HepG2 (cell line): ENCODE data around the gene SSBP4. TPM values are rescaled to one million over a fixed set of nuclear protein-coding genes. Genes with fewer than 3 reads are reported as not detected.

Experiments used
- CHD4 ChIP-seq: fragments of 200-600 bp; sonication (generic); IDR thresholded peaks from 2 replicates; pipeline ENCODE4 v1.7.0; 2017; ENCODE audit warnings: mild to moderate bottlenecking, low read length, borderline replicate concordance
- ELF1 ChIP-seq: sonication (generic); formaldehyde crosslinking; IDR thresholded peaks from 2 replicates; pipeline ENCODE4 v1.4.0; 2020; ENCODE audit warnings: missing genetic modification reagents
- GTF2F1 ChIP-seq: fragments of 150-350 bp; IDR thresholded peaks from 2 replicates; pipeline ENCODE4 v1.6.1; 2014; ENCODE audit warnings: low read length
- KMT2B ChIP-seq: IDR thresholded peaks from 2 replicates; pipeline ENCODE4 v1.6.1; 2016; ENCODE audit warnings: missing genetic modification reagents, missing compliant biosample characterization
- SMARCC2 ChIP-seq: fragments of 450-650 bp; IDR thresholded peaks from 2 replicates; pipeline ENCODE4 v1.6.1; 2017; ENCODE audit warnings: antibody characterized with exemption, mild to moderate bottlenecking
- TP53 ChIP-seq: sonication (generic); formaldehyde crosslinking; conservative IDR thresholded peaks from 2 replicates; pipeline ENCODE4 v1.4.0; 2020; ENCODE audit warnings: missing genetic modification reagents
- ZNF274 ChIP-seq: sonication (generic); formaldehyde crosslinking; IDR thresholded peaks from 2 replicates; pipeline ENCODE4 v1.5.1; 2020; ENCODE audit warnings: mild to moderate bottlenecking, missing genetic modification reagents
- ZNF317 ChIP-seq: sonication (generic); formaldehyde crosslinking; IDR thresholded peaks from 2 replicates; pipeline ENCODE4 v1.5.0; 2020; ENCODE audit warnings: mild to moderate bottlenecking, missing genetic modification reagents
- ZNF629 ChIP-seq: sonication (generic); formaldehyde crosslinking; conservative IDR thresholded peaks from 2 replicates; pipeline ENCODE4 v1.5.0; 2020; ENCODE audit warnings: missing genetic modification reagents
- polyA plus RNA-seq, 8 experiments: library from polyadenylated mRNA; depleted of rRNA in 3 of 8; stranded (reverse) in 7 of 8; unstranded in 1 of 8; fragments of >200 nt; fragmentation: Illumina TruSeq in 4 of 8; extraction: Trizol in 4 of 8; gene quantifications; 2 replicates each; pipeline versions ENCODE4 v1.2.1 to v1.2.3, GENCODE V29; 2011 to 2016; ENCODE audit warnings: low read depth in 4 of 8, missing spikeins in 1 of 8, mixed read lengths in 1 of 8; ENCODE audit not compliant: insufficient read depth in 1 of 8
- total RNA-seq, 5 experiments: library from RNA; depleted of rRNA; stranded (reverse); fragments of >200 nt; fragmentation: Illumina TruSeq; extraction: Trizol; gene quantifications; 2 replicates each; pipeline ENCODE4 v1.2.3, GENCODE V29; 2016; ENCODE audit warnings: low read depth in 1 of 5
- TF ChIP-seq, protein P1 (sequence below): sonication (generic); formaldehyde crosslinking; IDR thresholded peaks from 2 replicates; pipeline ENCODE4 v1.4.0; 2020; ENCODE audit warnings: missing genetic modification reagents, borderline replicate concordance
- TF ChIP-seq, protein P2 (sequence below): IDR thresholded peaks from 2 replicates; pipeline ENCODE4 v1.6.1; 2016; ENCODE audit warnings: missing biosample characterization, missing genetic modification reagents, low read depth

The SSBP4 gene
- total and polyA plus RNA-seq, 2 of the 13 experiments (the other 11 are each of a cell fraction or from before 2014, with no cell fraction given), result 20.8 to 39.5 TPM

DNA sequence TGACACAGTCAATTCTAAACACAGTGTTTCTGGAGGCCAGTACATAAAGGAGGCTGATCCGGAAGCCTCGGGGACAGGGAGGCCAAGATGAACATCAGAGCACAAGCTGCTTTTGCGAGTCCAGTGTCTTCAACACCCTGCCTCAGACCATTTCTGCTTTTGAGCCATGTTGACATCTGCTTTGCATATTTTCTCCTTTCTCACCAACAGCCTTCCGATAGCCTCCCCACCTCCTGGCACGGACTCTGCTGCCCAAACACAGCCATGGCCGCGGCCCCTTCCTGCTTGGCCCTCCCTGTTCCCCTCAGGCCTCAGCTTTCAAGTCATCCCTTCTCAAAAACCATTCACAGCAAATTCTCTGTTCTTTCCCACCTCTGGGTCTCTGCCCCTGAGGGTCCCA is 25.4 kb upstream of the SSBP4 start (continued):
- TF ChIP-seq, protein P1, sequence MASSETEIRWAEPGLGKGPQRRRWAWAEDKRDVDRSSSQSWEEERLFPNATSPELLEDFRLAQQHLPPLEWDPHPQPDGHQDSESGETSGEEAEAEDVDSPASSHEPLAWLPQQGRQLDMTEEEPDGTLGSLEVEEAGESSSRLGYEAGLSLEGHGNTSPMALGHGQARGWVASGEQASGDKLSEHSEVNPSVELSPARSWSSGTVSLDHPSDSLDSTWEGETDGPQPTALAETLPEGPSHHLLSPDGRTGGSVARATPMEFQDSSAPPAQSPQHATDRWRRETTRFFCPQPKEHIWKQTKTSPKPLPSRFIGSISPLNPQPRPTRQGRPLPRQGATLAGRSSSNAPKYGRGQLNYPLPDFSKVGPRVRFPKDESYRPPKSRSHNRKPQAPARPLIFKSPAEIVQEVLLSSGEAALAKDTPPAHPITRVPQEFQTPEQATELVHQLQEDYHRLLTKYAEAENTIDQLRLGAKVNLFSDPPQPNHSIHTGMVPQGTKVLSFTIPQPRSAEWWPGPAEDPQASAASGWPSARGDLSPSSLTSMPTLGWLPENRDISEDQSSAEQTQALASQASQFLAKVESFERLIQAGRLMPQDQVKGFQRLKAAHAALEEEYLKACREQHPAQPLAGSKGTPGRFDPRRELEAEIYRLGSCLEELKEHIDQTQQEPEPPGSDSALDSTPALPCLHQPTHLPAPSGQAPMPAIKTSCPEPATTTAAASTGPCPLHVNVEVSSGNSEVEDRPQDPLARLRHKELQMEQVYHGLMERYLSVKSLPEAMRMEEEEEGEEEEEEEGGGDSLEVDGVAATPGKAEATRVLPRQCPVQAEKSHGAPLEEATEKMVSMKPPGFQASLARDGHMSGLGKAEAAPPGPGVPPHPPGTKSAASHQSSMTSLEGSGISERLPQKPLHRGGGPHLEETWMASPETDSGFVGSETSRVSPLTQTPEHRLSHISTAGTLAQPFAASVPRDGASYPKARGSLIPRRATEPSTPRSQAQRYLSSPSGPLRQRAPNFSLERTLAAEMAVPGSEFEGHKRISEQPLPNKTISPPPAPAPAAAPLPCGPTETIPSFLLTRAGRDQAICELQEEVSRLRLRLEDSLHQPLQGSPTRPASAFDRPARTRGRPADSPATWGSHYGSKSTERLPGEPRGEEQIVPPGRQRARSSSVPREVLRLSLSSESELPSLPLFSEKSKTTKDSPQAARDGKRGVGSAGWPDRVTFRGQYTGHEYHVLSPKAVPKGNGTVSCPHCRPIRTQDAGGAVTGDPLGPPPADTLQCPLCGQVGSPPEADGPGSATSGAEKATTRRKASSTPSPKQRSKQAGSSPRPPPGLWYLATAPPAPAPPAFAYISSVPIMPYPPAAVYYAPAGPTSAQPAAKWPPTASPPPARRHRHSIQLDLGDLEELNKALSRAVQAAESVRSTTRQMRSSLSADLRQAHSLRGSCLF (CRISPR knock-in tag), result no peak
- TF ChIP-seq GTF2F1, result no peak
- TF ChIP-seq ZNF274 (CRISPR knock-in tag), result no peak
- TF ChIP-seq KMT2B (CRISPR knock-in tag), result no peak
- no peak for TF ChIP-seq ELF1
- TF ChIP-seq CHD4, result no peak
- no peak for TF ChIP-seq SMARCC2
- TF ChIP-seq ZNF317, result no peak
- no peak for TF ChIP-seq ZNF629 (CRISPR knock-in tag)
- TF ChIP-seq, protein P2, sequence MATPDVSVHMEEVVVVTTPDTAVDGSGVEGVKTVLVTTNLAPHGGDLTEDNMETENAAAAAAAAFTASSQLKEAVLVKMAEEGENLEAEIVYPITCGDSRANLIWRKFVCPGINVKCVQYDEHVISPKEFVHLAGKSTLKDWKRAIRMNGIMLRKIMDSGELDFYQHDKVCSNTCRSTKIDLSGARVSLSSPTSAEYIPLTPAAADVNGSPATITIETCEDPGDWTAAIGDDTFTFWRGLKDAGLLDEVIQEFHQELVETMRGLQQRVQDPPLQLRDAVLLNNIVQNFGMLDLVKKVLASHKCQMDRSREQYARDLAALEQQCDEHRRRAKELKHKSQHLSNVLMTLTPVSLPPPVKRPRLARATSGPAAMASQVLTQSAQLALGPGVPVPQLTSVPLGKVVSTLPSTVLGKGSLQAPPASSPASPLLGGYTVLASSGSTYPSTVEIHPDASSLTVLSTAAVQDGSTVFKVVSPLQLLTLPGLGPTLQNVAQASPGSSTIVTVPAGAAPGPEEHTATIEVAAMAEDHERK, result no peak
- no peak for TF ChIP-seq TP53
- TF ChIP-seq, all 625 proteins: peak for 0
